ENCODE measurements around the gene BCAP29.
"Not testable (repeated sequence)": the region's sequence is repeated elsewhere in the genome, so short reads cannot be mapped to it uniquely, and the experiment has no call there.

The BCAP29 gene

GRCh38 chr7:107579885-107580715, at the start of gene BCAP29:
Gene BCAP29, plus strand, starts transcription at chr7:107580246. Its CDS starts 527 bp downstream, at chr7:107580773.
- DNase-seq, result peak; percentile 69

- no peak for DNase-seq
These were observed 49.3 kb upstream of the BCAP29 start for GRCh38 chr7:107530751-107531150.

- no peak for DNase-seq
These were observed 45.9 kb upstream of the BCAP29 start for GRCh38 chr7:107534139-107534538.

GRCh38 chr7:107537228-107537627, 42.8 kb upstream of the BCAP29 start:
- DNase-seq, result not testable (repeated sequence)

GRCh38 chr7:107538001-107538400, 42.0 kb upstream of the BCAP29 start:
- no peak for DNase-seq

- no peak for DNase-seq
These were observed 36.6 kb upstream of the BCAP29 start for GRCh38 chr7:107543338-107543993.

- no peak for DNase-seq
These were observed 35.0 kb upstream of the BCAP29 start for GRCh38 chr7:107544848-107545591.

GRCh38 chr7:107551936-107552335, 28.1 kb upstream of the BCAP29 start:
- DNase-seq, result peak; percentile 40

GRCh38 chr7:107555893-107556292, 24.2 kb upstream of the BCAP29 start:
- DNase-seq, result no peak

- DNase-seq, result peak; percentile 71
These were observed 20.2 kb upstream of the BCAP29 start for GRCh38 chr7:107559864-107560263.

GRCh38 chr7:107560898-107561516, 19.0 kb upstream of the BCAP29 start:
- DNase-seq, result peak; percentile 49

- no peak for DNase-seq
These were observed 16.8 kb upstream of the BCAP29 start for GRCh38 chr7:107563081-107563774.

- peak; percentile 80 for DNase-seq
These were observed 16.1 kb upstream of the BCAP29 start, which contains the start of the genes COG5 and DUS4L for GRCh38 chr7:107563775-107564552. Gene COG5, minus strand, starts transcription at chr7:107563920. Its CDS starts 24 bp downstream, at chr7:107563896. Gene DUS4L, plus strand, starts transcription at chr7:107563971. Its CDS starts 3,100 bp downstream, at chr7:107567071.

GRCh38 chr7:107564553-107565298, 15.3 kb upstream of the BCAP29 start:
- peak; percentile 91 for DNase-seq

GRCh38 chr7:107570298-107570697, 9.7 kb upstream of the BCAP29 start:
- no peak for DNase-seq

GRCh38 chr7:107573537-107573936, 6.5 kb upstream of the BCAP29 start:
- DNase-seq, result no peak

- DNase-seq, result no peak
These were observed 527 bp upstream of the BCAP29 start for GRCh38 chr7:107579554-107579884.

- no peak for DNase-seq
These were observed 804 bp downstream of the BCAP29 start for GRCh38 chr7:107580716-107581383.

GRCh38 chr7:107581387-107582013, 1.5 kb downstream of the BCAP29 start:
- DNase-seq, result no peak

GRCh38 chr7:107582875-107583274, 2.8 kb downstream of the BCAP29 start:
- no peak for DNase-seq

Data from fibroblast of skin of right biceps (primary cell).